ENCODE measurements around the gene AVPI1. TPM values are rescaled to one million over a fixed set of nuclear protein-coding genes. Genes with fewer than 3 reads are reported as not detected.

AVPI1 gene
- total RNA-seq = 4.4 and 5.2 TPM in 2 replicates

DNA sequence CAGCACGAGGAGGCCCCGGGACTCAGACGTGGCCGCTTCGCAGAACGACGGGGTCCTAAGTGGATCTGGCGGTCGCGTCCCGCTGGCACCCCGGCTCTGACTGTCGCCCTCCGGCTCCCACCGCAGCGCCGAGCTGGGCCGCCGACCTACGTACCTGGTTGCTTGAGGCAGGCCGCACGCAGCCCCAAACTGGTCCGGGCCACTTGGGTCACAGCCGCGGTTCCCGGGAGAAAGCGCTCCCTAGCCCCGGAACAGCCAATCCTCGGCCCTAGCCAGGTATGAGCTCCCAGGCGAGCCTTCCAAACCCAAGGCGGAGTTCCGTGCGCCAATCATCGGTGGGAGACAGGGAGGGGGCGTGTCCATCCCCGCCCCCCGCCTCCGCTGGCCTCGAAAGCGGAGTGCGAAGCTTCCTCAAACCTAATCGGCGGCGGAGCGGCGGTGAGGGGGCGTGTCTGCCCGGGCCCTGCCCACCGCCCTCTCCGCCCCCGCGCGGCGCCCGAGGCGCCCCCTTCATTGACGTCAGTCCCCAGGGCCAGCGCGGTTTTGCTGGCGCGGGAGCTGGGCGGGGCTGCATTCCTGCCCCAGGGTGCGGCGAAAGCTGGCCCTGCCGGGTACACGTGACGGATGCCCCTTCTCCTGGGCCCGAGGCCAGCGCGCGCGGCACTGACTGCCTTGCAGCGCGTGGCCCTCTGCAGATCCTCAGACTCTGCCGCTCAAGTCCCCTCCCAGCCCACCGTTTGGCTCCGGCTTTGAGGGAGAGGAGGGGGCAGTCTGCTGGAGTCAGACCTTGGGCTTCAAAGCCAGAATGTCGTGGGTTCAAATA is at the start of gene AVPI1:
AVPI1 (minus strand) TSS at position 280 of the 823 bp plus-strand sequence. CDS start 7,336 bp downstream, outside the sequence.

DNA sequence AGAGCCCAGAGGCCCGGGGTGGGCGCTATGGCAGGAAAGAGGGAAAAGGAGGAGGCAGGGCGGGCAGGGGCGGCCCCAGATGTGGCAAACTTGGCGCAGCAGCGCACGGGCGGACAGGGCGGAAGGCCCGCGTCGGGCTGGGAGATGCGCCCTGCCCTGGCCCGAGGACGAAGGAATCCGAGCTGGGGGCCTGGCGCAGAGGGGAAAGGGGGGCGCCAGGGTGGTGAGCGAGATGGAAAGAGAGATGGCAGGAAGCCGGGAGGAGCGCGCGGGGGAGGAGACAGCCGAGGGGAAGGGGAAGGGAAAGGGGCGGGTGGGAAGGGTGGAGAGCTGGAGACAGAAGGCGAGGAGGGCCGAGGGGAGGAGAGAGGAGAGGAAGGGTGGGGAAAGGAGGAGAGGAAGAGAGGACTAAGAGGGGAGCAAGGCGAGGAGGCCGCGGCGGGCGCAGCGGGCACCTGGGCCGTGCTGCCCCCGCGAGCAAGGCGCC is 26.3 kb upstream of the AVPI1 start, which contains the start of gene MARVELD1:
MARVELD1 (plus strand) TSS at position 392 of the 487 bp plus-strand sequence. CDS start 147 bp downstream, outside the sequence.

GRCh38 chr10:97640174-97640867 is 46.7 kb downstream of the AVPI1 start, which contains the start of gene PI4K2A:
TSS of gene PI4K2A (plus strand) at chr10:97640671. CDS start at chr10:97640743, 72 bp downstream.

DNA sequence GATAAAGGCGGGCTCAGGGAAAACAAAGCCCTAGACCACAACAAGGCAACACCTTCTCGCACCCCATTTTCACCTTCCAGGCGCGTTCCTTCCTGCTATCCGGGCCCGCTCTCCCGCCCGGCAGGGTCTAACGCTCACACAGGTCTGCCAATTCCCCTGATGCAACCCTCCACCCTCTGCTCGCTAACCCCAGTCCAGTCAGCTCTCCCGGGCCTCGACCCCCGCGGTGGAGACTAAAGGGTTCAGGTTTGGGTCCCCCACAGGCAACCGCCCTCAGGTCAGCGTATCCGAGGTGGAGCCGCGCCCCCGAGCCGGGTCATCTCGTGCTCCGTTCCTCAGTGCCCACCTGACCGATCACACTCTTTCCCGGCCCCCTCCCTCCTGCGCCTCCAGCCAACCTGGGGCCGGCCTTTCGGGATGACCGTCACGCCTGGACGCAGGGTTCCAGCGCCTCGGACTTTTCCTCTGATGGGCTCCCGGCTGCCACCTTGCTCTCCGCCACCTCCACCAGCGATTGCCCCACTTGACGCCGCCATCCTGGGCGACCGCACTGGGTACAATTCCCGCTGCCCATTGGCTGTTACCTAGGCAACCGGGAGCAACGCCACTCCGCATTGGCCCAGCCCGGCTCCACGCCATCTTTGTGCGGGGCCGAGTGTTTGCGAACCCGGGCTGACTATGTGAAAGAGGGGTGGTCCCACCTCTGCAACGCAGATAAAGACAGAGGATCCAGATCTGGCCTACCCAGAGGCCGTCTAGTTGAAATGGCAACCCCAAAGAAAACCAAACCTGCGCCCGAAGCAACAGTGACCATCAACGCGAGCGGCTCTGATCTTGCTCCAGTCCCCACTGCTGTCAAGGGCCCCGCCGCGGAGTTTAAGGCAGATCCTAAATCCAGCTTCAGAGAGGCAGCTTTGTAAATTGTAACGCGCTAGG is 53.8 kb downstream of the AVPI1 start, which contains the start of gene MORN4:
MORN4 (minus strand) TSS at position 552 of the 936 bp plus-strand sequence. CDS start 13,847 bp downstream, outside the sequence.

Other genes with a start within 250 kb of the AVPI1 start
- gene EXOSC1, start 241.2 kb downstream of the AVPI1 start, total RNA-seq = 47.9 and 53.0 TPM in 2 replicates
- gene ZDHHC16, start 241.1 kb downstream of the AVPI1 start, total RNA-seq = 47.6 and 57.6 TPM in 2 replicates
- gene MMS19, start 188.8 kb downstream of the AVPI1 start, total RNA-seq = 102 and 107 TPM in 2 replicates
- gene UBTD1, start 188.3 kb downstream of the AVPI1 start, total RNA-seq = 29.5 and 31.7 TPM in 2 replicates
- 0.49 and 0.67 TPM in 2 replicates for gene ANKRD2, start 114.5 kb downstream of the AVPI1 start, total RNA-seq
- 0.07 and 0.10 TPM in 2 replicates for gene HOGA1, start 102.9 kb downstream of the AVPI1 start, total RNA-seq
- not detected in 2 replicates for gene C10orf62, start 97.5 kb downstream of the AVPI1 start, total RNA-seq
- 5.1 and 6.1 TPM in 2 replicates for gene MORN4, start 53.7 kb downstream of the AVPI1 start, total RNA-seq
- 25.2 and 26.0 TPM in 2 replicates for gene PI4K2A, start 46.6 kb downstream of the AVPI1 start, total RNA-seq
- 27.0 and 38.7 TPM in 2 replicates for gene MARVELD1, start 26.5 kb upstream of the AVPI1 start, total RNA-seq
- 9.7 and 9.8 TPM in 2 replicates for gene ZFYVE27, start 49.9 kb upstream of the AVPI1 start, total RNA-seq
- not detected in 2 replicates for gene SFRP5, start 84.8 kb upstream of the AVPI1 start, total RNA-seq
- 0.05 TPM in 1 of 2 replicates, not detected in the other for gene GOLGA7B, start 162.6 kb upstream of the AVPI1 start, total RNA-seq